HG03469 (cell line): ENCODE measurements around the gene SNRPD2.
A peak's percentile ranks its signal among the peaks of the same experiment; 100 is the strongest.
"Not testable (repeated sequence)": the region's sequence is repeated elsewhere in the genome, so short reads cannot be mapped to it uniquely, and the experiment has no call there.

Experiments used
- ATAC-seq: cut with Tn5 transposase; IDR thresholded peaks from one replicate; pipeline ENCODE4 v1.9.1; 2021; ENCODE audit warnings: mild to moderate bottlenecking, moderate library complexity, moderate number of reproducible peaks; ENCODE audit not compliant: unreplicated experiment

Gene SNRPD2

DNA sequence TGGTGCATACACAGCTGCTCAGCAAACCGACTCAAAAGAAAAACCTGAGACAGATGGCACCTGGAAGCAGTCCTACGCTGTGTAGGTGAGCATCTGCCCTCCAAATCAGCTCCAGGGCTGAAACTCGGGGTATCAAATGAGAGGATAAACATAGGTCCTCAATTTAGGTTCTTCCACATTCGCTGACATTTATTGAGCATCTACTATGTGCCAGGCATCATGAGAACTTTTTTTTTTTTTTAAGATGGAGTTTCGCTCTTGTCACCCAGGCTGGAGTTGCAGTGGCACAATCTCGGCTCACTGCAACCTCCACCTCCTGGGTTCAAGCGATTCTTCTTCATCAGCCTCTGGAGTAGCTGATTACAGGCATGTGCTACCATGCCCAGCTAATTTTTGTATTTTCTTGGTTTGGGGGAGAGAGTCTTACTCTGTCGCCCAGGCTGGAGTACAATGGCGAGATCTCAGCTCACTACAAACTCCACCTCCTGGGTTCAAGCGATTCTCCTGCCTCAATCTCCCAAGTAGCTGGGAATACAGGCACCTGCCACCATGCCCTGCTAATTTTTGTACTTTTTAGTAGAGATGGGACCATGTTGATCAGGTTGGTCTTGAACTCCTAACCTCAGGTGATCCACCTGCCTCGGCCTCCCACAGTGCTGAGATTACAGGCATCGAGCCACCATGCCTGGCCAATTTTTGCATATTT is 14.1 kb upstream of the SNRPD2 start:
- ATAC-seq, result no peak

DNA sequence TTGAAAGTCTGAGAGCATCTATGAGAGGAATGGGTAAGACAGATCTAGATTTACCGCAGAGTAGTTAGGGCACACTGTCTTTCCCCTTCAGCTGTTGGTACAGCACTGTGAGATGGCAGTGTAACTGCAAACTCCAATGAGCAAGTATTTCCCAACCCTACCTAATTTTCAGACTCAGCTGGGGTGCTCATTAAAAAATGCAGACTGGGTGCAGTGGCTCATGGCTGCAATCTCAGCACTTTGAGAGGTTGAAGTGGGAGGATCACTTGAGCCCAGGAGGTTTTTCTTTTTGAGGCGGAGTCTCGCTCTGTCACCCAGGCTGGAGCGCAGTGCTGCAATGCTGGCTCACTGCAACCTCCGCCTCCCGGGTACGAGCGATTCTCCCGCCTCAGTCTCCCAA is 13.4 kb upstream of the SNRPD2 start:
- no peak for ATAC-seq

DNA sequence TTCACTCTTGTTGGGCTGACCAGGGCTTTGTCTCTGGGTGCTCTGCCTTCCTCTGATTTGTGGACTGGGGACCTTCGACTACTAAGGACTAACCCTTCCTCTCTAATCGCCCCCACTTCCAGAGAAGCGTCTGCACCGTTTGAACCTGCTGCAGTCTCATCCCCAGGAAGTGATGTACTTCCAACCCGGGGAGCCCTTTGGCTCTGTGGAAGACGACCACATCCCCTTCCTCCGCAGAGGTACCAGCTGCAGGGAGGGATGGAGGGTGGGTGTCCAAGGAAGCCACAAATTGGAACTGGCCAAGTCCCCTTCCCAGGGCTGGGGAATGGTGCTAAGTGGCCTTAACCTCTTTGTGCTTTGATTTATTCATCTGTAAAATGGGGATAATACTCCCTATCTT is 9.9 kb upstream of the SNRPD2 start:
- ATAC-seq, result no peak

DNA sequence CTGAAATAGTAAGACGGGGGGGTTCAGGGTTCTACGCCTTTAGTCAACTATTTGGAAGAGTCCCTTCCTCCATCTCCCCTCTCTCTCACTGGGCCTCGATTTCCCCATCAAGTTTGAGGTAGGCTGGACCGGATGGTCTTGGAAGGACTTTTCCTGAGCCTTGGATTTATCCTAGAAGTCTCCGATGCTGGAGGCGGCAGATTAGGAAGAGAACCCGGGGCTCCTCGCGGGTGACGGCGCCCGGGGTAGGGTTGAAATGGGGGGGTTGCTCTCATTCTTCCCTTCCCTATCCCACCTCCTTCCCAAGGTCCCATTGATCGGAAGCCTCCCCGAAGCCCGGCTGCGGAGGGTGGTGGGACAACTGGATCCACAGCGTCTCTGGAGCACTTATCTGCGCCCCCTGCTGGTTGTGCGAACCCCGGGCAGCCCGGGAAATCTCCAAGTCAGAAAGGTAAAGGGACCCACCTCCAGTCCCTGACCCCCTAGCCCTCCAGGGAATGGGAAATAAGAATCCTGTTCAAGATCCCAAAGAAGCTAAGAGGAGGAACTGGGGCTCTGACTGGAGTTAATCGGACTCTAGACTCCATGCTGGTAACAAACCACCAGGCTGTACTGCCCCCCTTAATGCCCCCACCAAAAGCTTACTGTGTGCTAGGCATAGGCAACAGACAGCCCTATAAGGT is 1.5 kb upstream of the SNRPD2 start:
- ATAC-seq, result no peak

DNA sequence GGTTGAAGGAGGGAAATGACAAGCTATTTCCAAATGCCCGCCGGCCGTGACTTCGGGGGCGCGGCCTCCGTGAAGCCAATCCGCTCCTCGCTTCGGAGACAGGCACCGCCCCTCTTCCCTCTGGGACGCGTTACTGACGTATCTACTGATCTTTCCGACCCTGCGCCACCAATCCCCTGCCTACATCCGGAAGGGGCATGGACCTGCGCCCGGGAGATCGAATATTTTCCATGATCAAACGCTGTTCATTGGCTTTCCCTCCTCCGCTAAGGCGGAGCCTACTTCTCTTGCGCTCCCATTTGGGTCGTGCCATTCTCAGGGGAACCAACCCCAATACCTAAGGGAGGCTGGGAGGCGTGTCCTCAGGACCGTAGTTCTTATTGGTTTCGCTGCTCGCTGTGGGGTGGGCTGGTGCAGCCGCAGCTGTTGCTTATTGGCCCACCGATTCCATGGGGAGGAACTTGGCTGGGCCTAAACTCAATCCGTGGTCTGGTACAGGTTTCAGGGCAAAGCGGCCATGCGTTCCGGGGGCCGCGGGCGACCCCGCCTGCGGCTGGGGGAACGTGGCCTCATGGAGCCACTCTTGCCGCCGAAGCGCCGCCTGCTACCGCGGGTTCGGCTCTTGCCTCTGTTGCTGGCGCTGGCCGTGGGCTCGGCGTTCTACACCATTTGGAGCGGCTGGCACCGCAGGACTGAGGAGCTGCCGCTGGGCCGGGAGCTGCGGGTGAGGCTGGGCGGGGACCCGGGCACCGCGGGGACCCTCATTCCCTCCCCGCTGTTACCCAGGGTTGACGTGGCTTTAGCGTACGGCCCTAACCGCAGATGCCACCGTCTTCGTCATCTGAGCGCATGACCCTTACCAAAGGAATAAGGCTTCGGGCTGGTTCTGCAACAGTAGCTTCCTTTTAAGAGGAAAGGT is 693 bp upstream of the SNRPD2 start, which contains the start of gene QPCTL:
Gene QPCTL (plus strand): TSS at position 480 of the 919 bp plus-strand sequence. CDS start 38 bp downstream, at position 518.
- peak; percentile 75 for ATAC-seq

DNA sequence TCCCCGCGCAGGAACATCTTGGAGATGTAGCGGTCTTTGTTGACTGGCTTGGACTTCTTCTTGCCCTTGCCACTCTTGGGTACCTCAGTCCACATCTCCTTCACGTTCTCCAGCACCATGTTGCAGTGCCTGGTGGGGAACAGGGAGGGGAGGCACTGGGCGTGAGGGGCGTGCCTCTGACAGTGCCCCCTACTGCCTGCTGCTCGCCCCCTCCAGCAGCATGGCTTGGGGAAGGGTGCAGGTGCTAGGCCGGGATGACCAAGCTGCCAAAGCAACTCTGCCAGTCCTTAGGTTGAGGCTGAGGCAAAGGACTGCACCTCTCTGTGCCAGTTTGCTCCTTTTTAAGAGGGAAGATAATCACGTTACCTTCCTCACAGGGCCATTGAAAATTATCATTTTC is 4.2 kb downstream of the SNRPD2 start:
- no peak for ATAC-seq

DNA sequence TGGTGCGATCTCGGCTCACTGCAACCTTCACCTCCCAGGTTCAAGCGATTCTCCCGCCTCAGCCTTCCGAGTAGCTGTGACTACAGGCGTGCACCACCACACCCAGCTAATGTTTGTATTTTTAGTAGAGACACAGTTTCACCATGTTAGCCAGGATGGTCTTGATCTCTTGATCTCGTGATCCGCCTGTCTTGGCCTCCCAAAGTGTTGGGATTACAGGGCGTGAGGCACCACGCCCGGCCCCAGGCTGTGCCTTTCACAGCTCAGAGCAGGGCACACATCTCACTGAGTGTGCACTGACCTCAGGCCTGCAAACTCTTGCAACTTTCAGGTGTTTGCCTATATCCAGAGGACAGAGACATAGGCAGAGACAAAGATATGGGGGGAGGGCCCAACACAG is 6.7 kb downstream of the SNRPD2 start:
- ATAC-seq, result not testable (repeated sequence)

DNA sequence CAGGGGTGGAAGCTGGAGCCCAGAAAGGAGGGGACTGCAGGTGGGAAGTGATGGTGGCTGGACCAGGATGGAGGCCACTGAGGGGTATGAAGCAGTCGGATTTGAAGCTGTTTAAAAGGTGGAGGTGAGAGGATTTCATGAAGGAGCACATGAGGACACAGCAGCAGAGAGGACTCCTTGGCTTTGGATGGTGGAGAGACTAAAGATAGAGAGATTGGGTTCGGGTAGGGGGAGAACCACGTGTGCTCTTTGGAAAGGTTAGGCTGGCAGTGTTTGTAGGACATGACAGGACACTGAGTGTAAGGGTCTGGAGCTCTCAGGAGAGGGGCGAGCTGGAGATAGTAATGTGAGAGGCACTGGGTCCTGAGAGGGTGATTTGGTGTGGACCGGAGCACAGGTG is 8.8 kb downstream of the SNRPD2 start:
- ATAC-seq, result no peak

DNA sequence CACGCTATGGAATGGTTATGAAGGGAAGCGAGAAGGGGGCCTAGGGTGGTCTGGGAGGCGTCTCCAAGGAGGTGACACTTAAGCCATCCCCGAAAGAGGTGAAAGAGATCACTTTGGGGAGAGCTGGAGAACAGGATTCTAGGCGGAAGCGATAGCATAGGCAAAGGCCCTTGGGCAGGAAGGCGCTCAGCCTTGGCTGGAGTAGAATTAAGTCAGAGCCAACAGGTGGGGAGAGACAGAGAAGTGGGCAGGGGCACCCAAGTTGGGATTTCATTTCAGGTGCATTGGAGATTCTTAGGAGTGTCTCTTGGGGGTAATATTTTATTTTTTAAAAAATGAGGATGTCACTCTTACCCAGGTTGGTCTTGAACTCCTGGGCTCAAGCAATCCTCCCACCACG is 9.6 kb downstream of the SNRPD2 start:
- ATAC-seq, result no peak

DNA sequence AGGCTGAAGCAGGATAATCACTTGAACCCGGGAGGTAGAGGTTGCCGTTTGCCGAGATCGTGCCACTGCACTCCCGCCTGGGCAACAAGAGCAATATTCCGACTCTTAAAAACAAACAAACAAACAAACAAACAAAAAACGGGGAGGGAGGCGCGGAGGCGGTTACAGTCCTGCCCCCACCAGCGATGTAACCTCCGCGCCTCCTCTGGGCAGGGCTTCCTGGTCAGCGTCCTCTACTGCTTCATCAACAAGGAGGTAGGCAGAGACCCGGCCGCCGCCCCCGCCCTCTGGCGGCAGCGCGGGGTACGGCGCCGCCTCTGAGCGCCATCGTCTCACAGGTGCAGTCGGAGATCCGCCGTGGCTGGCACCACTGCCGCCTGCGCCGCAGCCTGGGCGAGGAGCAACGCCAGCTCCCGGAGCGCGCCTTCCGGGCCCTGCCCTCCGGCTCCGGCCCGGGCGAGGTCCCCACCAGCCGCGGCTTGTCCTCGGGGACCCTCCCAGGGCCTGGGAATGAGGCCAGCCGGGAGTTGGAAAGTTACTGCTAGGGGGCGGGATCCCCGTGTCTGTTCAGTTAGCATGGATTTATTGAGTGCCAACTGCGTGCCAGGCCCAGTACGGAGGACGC is 10.2 kb downstream of the SNRPD2 start:
- peak; percentile 51 for ATAC-seq

DNA sequence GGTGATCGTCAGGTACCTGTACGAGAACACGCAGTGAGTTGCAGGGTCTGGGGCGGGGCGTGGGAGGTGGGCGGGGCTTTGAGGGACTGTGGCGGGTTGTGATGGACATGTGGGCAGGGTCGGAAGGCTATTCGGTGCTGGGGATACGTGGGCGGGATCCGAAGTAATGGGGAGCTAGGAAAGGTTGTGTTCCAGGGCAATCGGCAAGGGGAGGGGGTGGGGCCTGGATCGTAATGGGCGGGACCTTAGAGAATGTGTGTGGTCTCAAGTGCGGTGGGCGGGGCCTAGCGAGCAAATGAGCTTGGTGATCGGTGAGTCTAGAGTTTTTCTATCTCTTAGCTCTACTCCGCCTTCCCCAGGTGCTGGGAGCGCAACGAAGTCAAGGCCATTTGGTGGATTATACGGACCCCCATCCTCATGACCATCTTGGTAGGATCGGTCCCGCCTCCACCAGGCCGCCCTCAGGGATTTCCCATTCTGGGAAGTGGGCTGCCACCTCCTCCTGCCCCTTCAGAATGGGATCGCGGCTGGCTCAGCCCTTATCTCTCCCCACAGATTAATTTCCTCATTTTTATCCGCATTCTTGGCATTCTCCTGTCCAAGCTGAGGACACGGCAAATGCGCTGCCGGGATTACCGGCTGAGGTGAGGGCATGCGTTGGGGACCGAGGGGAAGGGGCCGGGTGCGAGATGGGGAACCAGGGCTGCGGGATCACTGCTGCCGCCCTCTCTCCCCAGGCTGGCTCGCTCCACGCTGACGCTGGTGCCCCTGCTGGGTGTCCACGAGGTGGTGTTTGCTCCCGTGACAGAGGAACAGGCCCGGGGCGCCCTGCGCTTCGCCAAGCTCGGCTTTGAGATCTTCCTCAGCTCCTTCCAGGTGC is 14.2 kb downstream of the SNRPD2 start:
- no peak for ATAC-seq

DNA sequence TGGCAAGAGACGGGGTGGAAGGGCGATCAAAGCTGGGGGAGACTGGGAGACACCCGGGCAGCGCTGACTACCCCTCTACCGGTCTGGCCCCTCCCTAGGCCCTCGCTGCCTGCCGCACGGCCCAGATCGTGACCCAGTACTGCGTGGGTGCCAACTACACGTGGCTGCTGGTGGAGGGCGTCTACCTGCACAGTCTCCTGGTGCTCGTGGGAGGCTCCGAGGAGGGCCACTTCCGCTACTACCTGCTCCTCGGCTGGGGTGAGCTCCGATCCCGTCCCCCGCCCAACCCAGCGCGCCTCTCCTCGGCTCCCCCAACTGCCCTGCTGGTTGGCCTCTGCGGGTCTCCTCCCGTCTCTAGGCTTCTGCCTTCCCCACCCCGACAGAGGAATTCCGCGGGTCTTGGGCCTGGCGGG is 14.9 kb downstream of the SNRPD2 start:
- ATAC-seq, result no peak

DNA sequence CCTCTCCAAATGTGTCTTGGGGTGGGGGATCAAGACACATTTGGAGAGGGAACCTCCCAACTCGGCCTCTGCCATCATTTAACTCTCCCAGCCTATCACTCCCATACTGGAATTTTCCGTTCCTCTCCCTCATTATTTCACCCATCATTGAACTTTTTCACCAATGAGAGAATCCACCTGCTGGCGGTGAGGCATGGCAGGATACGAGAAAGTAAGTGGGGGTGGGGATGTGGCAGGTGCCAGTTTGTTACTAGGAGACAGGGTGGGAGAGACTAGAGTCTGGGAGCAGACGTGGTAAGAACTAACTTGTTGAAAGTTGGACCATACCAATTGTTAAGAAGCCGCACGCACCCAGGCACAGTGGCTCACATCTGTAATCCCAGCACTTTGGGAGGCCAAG is 16.8 kb downstream of the SNRPD2 start:
- ATAC-seq, result no peak

DNA sequence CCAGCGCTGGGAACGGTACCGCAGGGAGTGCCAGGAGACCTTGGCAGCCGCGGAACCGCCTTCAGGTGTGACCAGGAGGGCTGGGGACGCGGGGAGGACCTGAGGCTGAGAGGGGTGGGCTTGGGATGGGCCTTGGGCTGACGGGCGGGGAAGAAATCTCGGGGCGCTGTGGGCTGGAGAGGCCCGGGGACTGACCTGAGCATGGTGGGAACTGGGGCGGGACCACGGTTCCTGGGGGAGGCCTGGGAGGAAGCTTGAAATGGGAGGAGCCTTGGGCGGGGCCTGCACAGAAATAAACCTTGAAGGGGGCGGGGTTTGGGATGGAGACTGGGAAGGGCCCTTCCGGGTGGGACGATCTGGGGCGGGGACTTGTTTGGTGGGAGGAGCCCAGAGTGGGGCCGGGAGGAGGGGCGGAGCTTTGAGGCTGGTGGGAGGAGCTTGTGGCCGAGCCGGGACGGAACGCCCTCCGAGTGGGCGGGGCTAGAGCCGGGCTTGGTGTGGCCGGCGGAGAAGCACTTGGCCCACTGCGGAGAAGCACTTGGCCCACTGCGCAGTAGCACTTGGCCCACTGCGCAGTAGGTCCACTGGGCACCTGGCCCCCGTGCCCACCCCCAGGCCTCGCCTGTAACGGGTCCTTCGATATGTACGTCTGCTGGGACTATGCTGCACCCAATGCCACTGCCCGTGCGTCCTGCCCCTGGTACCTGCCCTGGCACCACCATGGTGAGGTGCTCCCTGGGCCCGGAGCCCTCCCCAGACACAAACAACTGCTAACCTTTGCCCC is 20.9 kb downstream of the SNRPD2 start:
- ATAC-seq, result no peak

DNA sequence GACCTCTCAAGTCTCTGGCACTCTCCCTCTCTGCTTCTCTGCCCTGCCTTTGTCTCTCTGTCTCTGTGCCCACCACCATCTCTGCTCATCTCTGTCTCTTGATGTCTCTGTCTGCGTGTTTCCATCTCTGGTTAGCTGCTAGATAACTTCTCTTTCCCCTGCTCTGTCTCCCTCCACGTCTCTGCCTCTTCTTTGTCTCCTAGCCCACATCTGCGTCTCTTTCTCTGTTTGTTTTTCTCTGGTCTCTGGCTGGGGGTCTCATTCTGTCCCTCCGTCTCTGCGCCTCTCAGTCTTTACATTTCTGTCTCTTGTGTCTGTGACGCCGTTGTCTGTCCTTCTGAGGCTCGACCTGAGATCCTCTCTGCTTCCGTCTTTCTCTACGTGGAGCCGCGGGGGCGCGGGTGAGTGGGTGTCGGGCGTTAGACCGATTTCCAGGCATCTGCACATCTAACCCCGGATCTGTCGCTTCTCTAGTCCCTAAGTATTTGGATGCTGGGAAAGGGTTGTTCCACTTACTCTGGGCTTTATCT is 23.3 kb downstream of the SNRPD2 start:
- ATAC-seq, result no peak

DNA sequence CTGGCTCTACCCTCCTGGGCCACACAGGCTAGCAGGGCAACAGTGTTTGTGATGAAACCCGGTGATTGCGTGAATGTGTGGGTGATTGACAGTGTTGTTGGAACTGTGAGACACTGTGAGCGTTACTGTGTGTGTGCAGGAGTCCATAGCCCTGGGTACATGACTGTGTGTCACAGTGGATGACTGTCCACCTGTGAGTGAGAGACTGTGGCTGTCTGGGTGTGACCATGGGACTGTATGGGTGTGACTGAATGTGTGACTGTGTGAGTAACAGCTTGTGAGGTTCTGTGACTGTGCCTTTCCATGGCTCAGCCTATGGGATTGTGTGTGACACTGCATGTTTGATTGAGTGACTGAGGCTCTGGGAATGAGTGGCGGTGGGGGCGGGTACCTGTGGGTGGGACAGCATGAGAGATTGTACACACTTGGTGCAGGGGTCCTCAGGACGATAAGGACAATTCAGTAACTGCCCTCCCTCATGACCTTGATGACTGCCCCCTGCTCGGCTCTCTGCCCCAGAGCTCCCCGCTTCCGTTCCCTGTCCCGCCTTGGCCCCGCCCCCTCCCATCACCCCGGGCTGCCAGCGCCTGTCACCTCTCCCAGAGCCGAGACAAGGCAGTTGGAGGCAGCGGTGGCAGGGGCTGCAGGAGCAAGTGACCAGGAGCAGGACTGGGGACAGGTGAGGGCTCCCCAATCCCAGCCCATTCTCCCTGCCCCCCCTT is 24.0 kb downstream of the SNRPD2 start, which contains the start of gene GIPR:
Gene GIPR (plus strand): TSS at position 602 of the 722 bp plus-strand sequence. CDS start 1,300 bp downstream, outside the sequence.
- no peak for ATAC-seq

DNA sequence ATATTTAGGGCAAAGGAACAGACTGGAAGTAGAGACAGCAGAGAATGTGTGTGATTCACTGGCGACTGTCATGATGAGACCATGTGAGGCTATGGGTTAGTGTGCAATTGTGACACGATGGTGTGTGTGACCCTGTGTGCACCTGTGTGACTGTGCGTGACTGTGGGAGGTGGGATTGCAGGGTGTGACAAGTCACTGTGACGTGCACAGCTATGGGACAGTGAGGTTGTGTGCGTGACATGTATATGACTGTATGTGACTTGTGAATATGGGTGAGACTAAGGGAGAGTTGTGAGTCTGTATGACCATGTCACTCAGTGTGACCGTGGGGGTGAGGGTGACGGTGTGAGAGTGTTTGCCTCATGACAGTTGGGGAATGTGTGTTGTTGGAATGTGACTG is 27.2 kb downstream of the SNRPD2 start:
- no peak for ATAC-seq

DNA sequence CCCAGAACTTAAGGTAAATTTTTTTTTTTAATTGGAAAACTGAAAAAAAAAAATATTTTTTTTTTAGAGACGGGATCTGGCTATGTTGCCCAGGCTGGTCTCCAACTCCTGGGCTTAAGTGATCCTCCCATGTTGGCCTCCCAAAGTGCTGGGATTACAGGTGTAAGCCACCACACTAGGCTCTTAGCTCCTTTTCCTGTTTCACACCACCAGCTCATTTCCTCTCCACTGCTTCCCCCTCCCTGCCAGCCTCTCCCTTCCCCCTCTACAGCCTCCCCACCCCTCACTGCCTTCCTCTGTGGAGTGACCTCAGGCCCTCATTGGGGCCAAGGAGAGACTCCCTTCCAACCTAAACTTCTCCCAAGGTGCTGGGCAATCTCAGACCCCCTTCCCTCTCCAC is 28.0 kb downstream of the SNRPD2 start:
- ATAC-seq, result no peak
